ENCODE data around the gene KIFAP3. TPM values are rescaled to one million over a fixed set of nuclear protein-coding genes. Genes with fewer than 3 reads are reported as not detected.

Gene KIFAP3
- total RNA-seq, 1 donor from 2014 or later, result 7.7 TPM

- H3K4me3 Mint-ChIP-seq, result no peak overlapping the region
- H3K9me3 Mint-ChIP-seq, result no peaks in the 10 kb centered on the region
- Histone ChIP-seq H3K4me2 (no peak overlapping the region), H3K36me3 (no peaks in the 10 kb centered on the region), H2AFZ (replicated peaks) (no peak overlapping the region), H3K27ac (no peak overlapping the region), H3K4me3 (no peak overlapping the region), H3K9me3 (ENCODE audit: low read depth) (no peaks in the 10 kb centered on the region), H3K79me2 (ENCODE audit: low read depth) (no peaks in the 10 kb centered on the region), H3K27me3 (no peaks in the 10 kb centered on the region), H3F3A (ENCODE audit: low read depth) (no peaks in the 10 kb centered on the region), H4K20me1 (ENCODE audit: low read depth) (no peaks in the 10 kb centered on the region), H3K9ac (no peak overlapping the region), H3K4me1 (no peaks in the 10 kb centered on the region)
- no peaks in the 10 kb centered on the region for H3K36me3 Mint-ChIP-seq
- no peaks in the 10 kb centered on the region for H3K27me3 Mint-ChIP-seq (ENCODE audit: insufficient read depth, low read depth)
- DNase-seq (ENCODE audit: low spot score), result no peak
- H3K4me1 Mint-ChIP-seq, result no peaks in the 10 kb centered on the region
- TF ChIP-seq EZH2 (IDR thresholded peaks at IDR 0.05), result no peak
- TF ChIP-seq, protein P1, sequence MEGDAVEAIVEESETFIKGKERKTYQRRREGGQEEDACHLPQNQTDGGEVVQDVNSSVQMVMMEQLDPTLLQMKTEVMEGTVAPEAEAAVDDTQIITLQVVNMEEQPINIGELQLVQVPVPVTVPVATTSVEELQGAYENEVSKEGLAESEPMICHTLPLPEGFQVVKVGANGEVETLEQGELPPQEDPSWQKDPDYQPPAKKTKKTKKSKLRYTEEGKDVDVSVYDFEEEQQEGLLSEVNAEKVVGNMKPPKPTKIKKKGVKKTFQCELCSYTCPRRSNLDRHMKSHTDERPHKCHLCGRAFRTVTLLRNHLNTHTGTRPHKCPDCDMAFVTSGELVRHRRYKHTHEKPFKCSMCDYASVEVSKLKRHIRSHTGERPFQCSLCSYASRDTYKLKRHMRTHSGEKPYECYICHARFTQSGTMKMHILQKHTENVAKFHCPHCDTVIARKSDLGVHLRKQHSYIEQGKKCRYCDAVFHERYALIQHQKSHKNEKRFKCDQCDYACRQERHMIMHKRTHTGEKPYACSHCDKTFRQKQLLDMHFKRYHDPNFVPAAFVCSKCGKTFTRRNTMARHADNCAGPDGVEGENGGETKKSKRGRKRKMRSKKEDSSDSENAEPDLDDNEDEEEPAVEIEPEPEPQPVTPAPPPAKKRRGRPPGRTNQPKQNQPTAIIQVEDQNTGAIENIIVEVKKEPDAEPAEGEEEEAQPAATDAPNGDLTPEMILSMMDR (IDR thresholded peaks at IDR 0.05), result no peak
- H3K27ac Mint-ChIP-seq, result no peak overlapping the region
These were observed 100.4 kb downstream of the KIFAP3 start for GRCh38 chr1:169974067-169974466.

- Histone ChIP-seq H3K27me3 (no peaks in the 10 kb centered on the region), H3K4me2 (no peak overlapping the region), H3K9me3 (ENCODE audit: low read depth) (no peaks in the 10 kb centered on the region), H3K9ac (no peak overlapping the region), H3F3A (ENCODE audit: low read depth) (no peaks in the 10 kb centered on the region), H3K36me3 (no peaks in the 10 kb centered on the region), H2AFZ (replicated peaks) (no peak overlapping the region), H4K20me1 (ENCODE audit: low read depth) (no peaks in the 10 kb centered on the region), H3K27ac (no peak overlapping the region), H3K79me2 (ENCODE audit: low read depth) (no peaks in the 10 kb centered on the region), H3K4me3 (no peak overlapping the region), H3K4me1 (no peaks in the 10 kb centered on the region)
- DNase-seq (ENCODE audit: low spot score), result no peak
- Mint-ChIP-seq H3K4me3 (no peak overlapping the region), H3K9me3 (no peaks in the 10 kb centered on the region), H3K36me3 (no peaks in the 10 kb centered on the region), H3K27me3 (ENCODE audit: insufficient read depth, low read depth) (no peaks in the 10 kb centered on the region), H3K27ac (no peak overlapping the region), H3K4me1 (no peaks in the 10 kb centered on the region)
- TF ChIP-seq EZH2phosphoT487 (IDR thresholded peaks at IDR 0.05) (no peak), EZH2 (IDR thresholded peaks at IDR 0.05) (no peak)
- TF ChIP-seq, protein P1 (IDR thresholded peaks at IDR 0.05), result no peak
These were observed 104.4 kb downstream of the KIFAP3 start for GRCh38 chr1:169970114-169970513.

DNA sequence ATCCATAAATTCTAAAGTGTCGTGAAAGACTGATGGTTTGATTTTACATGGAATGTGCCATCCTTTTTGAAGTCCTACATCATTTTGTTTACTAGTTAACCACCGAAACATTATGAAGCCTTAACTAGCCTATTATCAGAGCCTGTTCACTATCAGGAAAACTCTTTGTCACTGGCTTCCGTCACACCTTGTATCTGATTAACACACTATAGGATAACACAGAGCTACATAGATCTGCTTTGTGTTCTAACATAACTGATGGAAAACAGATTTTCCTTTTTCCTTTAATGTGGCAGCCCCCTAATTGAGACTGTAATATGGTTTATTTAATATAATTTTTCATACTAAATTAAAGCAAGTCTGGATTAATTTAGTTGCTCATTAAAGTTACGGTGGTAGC is 106.3 kb downstream of the KIFAP3 start:
- Histone ChIP-seq H3K27ac (no peak overlapping the region), H3F3A (ENCODE audit: low read depth) (no peaks in the 10 kb centered on the region), H3K36me3 (no peaks in the 10 kb centered on the region), H3K27me3 (no peaks in the 10 kb centered on the region), H4K20me1 (ENCODE audit: low read depth) (no peaks in the 10 kb centered on the region), H3K79me2 (ENCODE audit: low read depth) (no peaks in the 10 kb centered on the region), H3K4me3 (no peak overlapping the region), H2AFZ (replicated peaks) (no peak overlapping the region), H3K9ac (no peak overlapping the region), H3K4me2 (no peak overlapping the region), H3K4me1 (no peaks in the 10 kb centered on the region), H3K9me3 (ENCODE audit: low read depth) (no peaks in the 10 kb centered on the region)
- TF ChIP-seq EZH2phosphoT487 (IDR thresholded peaks at IDR 0.05), result no peak
- TF ChIP-seq, protein P1 (IDR thresholded peaks at IDR 0.05), result no peak
- TF ChIP-seq EZH2 (IDR thresholded peaks at IDR 0.05), result no peak
- DNase-seq (ENCODE audit: low spot score), result no peak
- Mint-ChIP-seq H3K27ac (no peak overlapping the region), H3K9me3 (no peaks in the 10 kb centered on the region), H3K36me3 (no peaks in the 10 kb centered on the region), H3K27me3 (ENCODE audit: insufficient read depth, low read depth) (no peaks in the 10 kb centered on the region), H3K4me3 (no peak overlapping the region), H3K4me1 (no peaks in the 10 kb centered on the region)

DNA sequence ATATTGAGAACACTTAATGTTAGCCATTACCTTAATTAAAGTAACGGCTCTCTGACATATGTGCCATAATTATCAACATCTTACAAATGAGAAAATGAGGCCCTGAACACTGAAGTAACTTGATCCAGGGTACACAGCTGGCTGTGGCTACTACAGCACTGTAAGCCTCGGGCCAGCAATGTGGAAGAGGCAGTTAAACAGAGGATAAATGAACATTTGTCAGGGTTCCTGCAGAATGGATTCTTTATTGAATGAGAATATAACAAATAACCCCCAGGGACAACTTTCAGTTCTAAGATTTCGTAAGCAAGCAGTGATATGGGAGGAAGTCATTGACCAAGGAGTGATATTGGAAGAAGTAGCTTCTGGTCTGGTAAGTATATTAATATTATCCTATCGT is 110.3 kb downstream of the KIFAP3 start:
- no peaks in the 10 kb centered on the region for H3K79me2 ChIP-seq (ENCODE audit: low read depth)
- H3K9me3 ChIP-seq (ENCODE audit: low read depth), result no peaks in the 10 kb centered on the region
- H3K4me2 ChIP-seq, result no peak overlapping the region
- H3K27me3 Mint-ChIP-seq (ENCODE audit: insufficient read depth, low read depth), result no peaks in the 10 kb centered on the region
- no peak for TF ChIP-seq EZH2 (IDR thresholded peaks at IDR 0.05)
- TF ChIP-seq, protein P1 (IDR thresholded peaks at IDR 0.05), result no peak
- no peak for TF ChIP-seq EZH2phosphoT487 (IDR thresholded peaks at IDR 0.05)
- no peak overlapping the region for H3K4me3 Mint-ChIP-seq
- H2AFZ ChIP-seq (replicated peaks), result no peak overlapping the region
- H3K9me3 Mint-ChIP-seq, result no peaks in the 10 kb centered on the region
- H3K27me3 ChIP-seq, result no peaks in the 10 kb centered on the region
- H3K36me3 ChIP-seq, result no peaks in the 10 kb centered on the region
- no peak for DNase-seq (ENCODE audit: low spot score)
- H3K27ac ChIP-seq, result no peak overlapping the region
- no peaks in the 10 kb centered on the region for H4K20me1 ChIP-seq (ENCODE audit: low read depth)
- H3K9ac ChIP-seq, result no peak overlapping the region
- H3K36me3 Mint-ChIP-seq, result no peaks in the 10 kb centered on the region
- H3K4me1 ChIP-seq, result no peaks in the 10 kb centered on the region
- H3K4me3 ChIP-seq, result no peak overlapping the region
- H3F3A ChIP-seq (ENCODE audit: low read depth), result no peaks in the 10 kb centered on the region
- no peak overlapping the region for H3K27ac Mint-ChIP-seq
- H3K4me1 Mint-ChIP-seq, result no peaks in the 10 kb centered on the region

All from neural progenitor cell (in vitro differentiated cells).